Effector memory CD4-positive, alpha-beta T cell (primary cell): ENCODE results near the gene PJA2.

Source experiments
- DNase-seq, 3 donors: peaks; one replicate each; pipeline ENCODE4 v3.0.0-alpha.2; 2020
- H3K27ac ChIP-seq: 2 replicates; pipeline ENCODE4 v1.7.0; 2013; ENCODE audit warnings: mild to moderate bottlenecking, low read length, moderate library complexity; ENCODE audit not compliant: insufficient read depth, poor library complexity, severe bottlenecking
- H3K27me3 ChIP-seq: replicated peaks from 2 replicates; pipeline ENCODE4 v1.7.0; 2013; ENCODE audit warnings: mild to moderate bottlenecking, low read length; ENCODE audit not compliant: insufficient read depth, control insufficient read depth, poor library complexity, severe bottlenecking
- H3K36me3 ChIP-seq: 2 replicates; pipeline ENCODE4 v1.7.0; 2013; ENCODE audit warnings: mild to moderate bottlenecking, low read length, moderate library complexity; ENCODE audit not compliant: control insufficient read depth, insufficient read depth
- H3K4me1 ChIP-seq: 2 replicates; pipeline ENCODE4 v1.7.0; 2013; ENCODE audit warnings: low read length, mild to moderate bottlenecking; ENCODE audit not compliant: control insufficient read depth, insufficient read depth, poor library complexity, severe bottlenecking
- H3K4me3 ChIP-seq: 2 replicates; pipeline ENCODE4 v1.7.0; 2013; ENCODE audit warnings: low read length, low read depth, mild to moderate bottlenecking; ENCODE audit not compliant: insufficient read depth, poor library complexity, severe bottlenecking
- H3K9me3 ChIP-seq: 2 replicates; pipeline ENCODE4 v1.7.0; 2013; ENCODE audit warnings: mild to moderate bottlenecking, low read length, moderate library complexity; ENCODE audit not compliant: control insufficient read depth

The PJA2 gene

DNA sequence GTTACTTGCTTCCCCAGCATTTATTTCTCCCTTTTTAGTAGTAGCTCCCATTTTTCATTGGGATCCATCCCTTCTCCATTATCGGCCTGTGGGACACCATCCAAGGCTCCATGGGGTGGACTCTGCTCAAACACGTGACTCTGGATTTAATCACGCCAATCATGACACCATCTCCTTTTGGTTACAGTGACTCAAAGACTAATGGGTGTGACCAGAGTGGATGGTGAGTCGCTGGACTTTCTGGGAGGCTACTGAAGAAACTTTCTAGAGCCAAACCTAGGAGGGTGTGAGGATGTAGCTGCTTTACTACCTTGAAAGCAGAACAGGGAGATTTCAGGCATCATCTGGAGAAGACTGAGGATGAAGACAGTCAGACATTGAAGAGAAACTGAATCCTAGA, 93.1 kb downstream of the PJA2 start:
- Histone ChIP-seq H3K36me3 (no peaks in the 10 kb centered on the region), H3K9me3 (no peaks in the 10 kb centered on the region), H3K4me1 (no peaks in the 10 kb centered on the region), H3K4me3 (no peak overlapping the region), H3K27ac (no peak overlapping the region), H3K27me3 (no peaks in the 10 kb centered on the region)
- DNase-seq: no peak

DNA sequence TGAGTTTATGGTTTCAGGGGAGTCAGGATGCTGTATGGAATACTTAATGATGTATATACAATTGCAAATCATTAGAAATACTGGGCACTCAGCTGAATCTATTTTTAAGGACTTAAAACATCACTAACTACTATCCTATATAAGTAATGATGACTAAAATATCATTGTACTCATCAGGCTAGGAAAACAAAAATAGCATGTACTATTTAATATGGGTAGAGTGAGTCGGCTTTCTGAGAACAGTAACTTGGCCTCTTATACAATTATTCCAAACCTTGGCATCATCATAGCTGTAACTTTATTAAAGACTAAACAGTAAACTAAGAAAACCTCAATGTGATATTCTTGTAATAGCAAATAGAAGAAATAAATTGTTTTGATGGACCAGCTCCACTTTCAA, 94.5 kb downstream of the PJA2 start:
- Histone ChIP-seq H3K27ac (no peak overlapping the region), H3K36me3 (no peaks in the 10 kb centered on the region), H3K4me3 (no peak overlapping the region), H3K4me1 (no peaks in the 10 kb centered on the region), H3K9me3 (no peaks in the 10 kb centered on the region), H3K27me3 (no peaks in the 10 kb centered on the region)
- no peak for DNase-seq

DNA sequence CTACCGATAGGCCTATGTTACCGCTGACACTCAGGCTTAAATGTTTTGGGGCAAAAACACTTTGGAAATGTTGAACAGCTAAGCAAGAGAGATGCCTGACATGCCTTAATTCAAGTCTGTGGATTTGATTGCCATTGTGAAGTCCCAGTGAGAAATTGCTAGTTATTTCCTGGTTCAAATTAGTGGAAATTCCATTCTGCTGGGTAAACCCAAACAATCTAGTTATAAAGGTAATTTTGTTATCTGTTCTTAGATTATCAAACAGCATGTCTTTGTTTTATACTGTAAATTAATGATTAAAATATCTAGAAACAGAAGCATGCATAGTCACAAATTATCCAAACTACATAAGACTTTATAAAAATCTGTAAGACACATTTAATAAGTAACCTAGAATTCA, 96.6 kb downstream of the PJA2 start:
- no peaks in the 10 kb centered on the region for H3K4me1 ChIP-seq
- no peaks in the 10 kb centered on the region for H3K9me3 ChIP-seq
- H3K27me3 ChIP-seq: no peaks in the 10 kb centered on the region
- H3K36me3 ChIP-seq: no peaks in the 10 kb centered on the region
- no peak overlapping the region for H3K4me3 ChIP-seq
- H3K27ac ChIP-seq: no peak overlapping the region
- DNase-seq: no peak

DNA sequence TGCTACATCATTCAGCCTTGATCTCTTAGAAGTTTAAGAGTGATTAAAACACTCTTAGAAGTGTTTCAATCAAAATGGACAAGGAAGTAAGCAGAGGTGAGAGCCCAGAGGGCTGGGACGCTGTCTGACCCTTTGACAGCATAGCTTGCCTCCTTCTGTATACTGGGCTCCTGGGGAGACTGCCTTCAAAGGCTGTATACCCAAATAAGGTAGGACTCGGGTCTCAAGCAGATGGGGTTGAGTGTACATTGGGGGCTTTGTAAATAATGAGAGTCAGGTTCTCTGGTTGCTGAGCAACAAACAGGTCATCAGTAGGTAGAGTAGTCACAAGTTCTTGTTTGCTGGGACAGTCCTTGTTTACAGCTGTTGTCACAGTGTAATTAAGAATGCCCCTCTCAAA, 97.1 kb downstream of the PJA2 start:
- Histone ChIP-seq H3K27me3 (no peaks in the 10 kb centered on the region), H3K27ac (no peak overlapping the region), H3K4me3 (no peak overlapping the region), H3K9me3 (no peaks in the 10 kb centered on the region), H3K36me3 (no peaks in the 10 kb centered on the region), H3K4me1 (no peaks in the 10 kb centered on the region)
- DNase-seq: no peak

DNA sequence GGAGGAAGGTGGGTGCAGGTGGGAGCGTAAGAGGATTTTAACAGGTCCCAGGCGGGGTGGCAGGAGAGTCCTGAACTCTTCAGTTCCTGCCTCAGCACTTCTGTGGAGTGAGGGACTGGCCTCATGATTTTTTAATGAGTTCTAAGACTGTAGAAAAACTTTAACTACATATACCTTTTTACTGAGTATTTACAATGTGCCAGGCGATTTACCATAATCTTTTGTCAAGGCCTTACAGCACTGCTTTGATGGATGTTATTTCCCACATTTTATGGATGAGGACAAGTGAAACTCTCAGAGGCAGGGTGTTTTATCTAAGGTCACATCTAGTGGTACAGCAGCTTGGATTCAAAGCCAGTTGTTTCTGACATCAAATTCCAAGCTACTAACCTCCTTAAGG, 99.5 kb downstream of the PJA2 start:
- H3K4me1 ChIP-seq: no peaks in the 10 kb centered on the region
- H3K9me3 ChIP-seq: no peaks in the 10 kb centered on the region
- H3K27me3 ChIP-seq: no peaks in the 10 kb centered on the region
- no peak overlapping the region for H3K27ac ChIP-seq
- H3K4me3 ChIP-seq: no peak overlapping the region
- no peak for DNase-seq
- H3K36me3 ChIP-seq: no peaks in the 10 kb centered on the region

DNA sequence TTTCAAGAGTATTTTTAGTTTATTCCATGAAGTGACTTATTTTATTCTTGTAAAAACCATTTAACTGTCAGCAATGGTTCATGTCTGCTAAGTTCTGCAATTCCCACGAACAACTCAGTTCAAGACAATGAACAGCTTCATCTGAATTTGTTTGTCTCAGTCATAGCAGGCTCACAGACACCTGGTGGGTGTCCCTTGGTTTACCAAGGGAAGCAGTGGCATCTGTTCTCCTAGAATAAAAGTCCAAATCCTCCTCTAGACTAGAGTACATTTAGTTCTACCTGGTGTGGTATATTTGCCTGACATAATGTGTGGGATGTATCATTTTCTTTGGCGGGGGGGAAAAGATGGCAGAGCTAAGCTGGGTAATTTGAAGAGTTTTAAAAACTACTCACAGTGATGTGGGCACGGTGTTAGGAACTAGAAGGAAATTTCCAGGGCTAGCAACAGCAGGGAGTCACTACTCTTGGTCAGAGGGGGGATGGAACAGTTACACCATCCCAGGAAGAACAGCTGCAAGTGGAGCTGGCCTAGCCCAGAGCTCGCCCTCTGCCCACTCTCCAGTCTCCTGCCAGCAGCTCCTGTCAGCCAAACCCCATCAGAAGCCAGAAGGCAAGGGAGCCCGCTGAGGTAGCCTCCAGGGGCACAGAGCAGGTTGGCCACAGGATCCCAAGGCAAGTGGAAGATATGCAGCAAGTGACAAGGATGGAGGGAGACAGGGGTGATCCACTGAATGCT, 100.3 kb downstream of the PJA2 start:
- Histone ChIP-seq H3K9me3 (no peaks in the 10 kb centered on the region), H3K4me1 (no peaks in the 10 kb centered on the region), H3K36me3 (no peaks in the 10 kb centered on the region), H3K4me3 (no peak overlapping the region), H3K27ac (no peak overlapping the region), H3K27me3 (no peaks in the 10 kb centered on the region)
- DNase-seq: no peak

DNA sequence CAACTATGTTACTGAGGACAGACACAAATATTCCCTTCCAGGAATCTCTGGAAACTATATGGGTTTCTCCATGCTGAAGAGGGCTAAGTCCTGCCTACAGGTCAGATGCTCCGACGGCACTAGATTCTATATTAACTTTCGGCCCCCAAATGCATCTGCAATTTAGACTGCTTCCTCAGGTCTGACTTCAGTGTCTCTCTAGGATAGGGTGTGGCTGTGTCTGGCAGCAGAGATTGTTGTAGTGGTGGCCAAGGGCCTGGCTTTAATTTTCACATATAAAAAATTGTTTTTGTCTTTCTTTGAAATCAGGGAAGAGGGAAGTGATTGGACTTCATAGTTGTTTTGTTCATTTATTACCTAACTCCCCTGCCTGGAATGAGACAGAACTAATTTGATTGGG, 101.8 kb downstream of the PJA2 start:
- Histone ChIP-seq H3K9me3 (no peaks in the 10 kb centered on the region), H3K4me3 (no peak overlapping the region), H3K27me3 (no peaks in the 10 kb centered on the region), H3K27ac (no peak overlapping the region), H3K4me1 (no peaks in the 10 kb centered on the region), H3K36me3 (no peaks in the 10 kb centered on the region)
- no peak for DNase-seq

DNA sequence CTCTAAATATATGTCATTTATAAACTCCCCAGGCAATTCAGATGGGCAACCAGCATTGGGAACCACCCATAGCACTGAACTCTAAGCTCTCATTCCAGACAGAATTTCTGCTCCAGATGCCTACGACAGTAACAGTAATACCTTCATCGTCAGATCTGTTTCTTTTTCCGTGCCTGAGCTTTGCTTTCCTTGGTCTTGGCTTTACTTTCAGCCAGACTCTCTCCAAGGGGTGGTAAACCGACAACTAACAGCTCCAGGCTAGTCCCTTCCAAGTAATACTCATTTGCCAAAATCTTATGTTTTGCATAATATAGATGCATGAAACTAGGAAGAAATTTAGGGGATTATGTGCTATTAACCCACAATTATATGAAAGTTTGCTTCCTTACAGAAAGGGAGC, 102.3 kb downstream of the PJA2 start:
- Histone ChIP-seq H3K4me3 (no peak overlapping the region), H3K4me1 (no peaks in the 10 kb centered on the region), H3K36me3 (no peaks in the 10 kb centered on the region), H3K9me3 (no peaks in the 10 kb centered on the region), H3K27me3 (no peaks in the 10 kb centered on the region), H3K27ac (no peak overlapping the region)
- DNase-seq: no peak

DNA sequence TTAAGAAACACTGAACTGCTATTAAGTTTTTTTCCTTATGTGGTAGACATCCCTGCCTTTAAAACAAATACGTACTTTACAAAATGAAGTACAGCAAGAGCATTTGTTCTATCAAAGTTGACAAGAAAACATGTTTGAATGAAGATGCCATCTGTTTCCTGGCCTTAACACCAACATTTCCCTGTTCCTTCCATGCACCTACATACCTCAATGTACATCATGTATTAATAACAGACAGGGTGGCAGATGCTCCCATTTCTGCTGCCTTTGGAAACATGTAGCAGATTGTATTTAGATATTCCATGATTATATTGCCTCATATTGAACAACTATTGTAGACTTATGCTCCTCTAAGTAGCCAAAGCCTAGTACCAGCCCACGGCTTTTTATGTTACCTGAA, 104.4 kb downstream of the PJA2 start:
- no peaks in the 10 kb centered on the region for H3K4me1 ChIP-seq
- no peaks in the 10 kb centered on the region for H3K9me3 ChIP-seq
- H3K4me3 ChIP-seq: no peak overlapping the region
- no peak for DNase-seq
- H3K27ac ChIP-seq: no peak overlapping the region
- H3K27me3 ChIP-seq: no peaks in the 10 kb centered on the region
- no peaks in the 10 kb centered on the region for H3K36me3 ChIP-seq

DNA sequence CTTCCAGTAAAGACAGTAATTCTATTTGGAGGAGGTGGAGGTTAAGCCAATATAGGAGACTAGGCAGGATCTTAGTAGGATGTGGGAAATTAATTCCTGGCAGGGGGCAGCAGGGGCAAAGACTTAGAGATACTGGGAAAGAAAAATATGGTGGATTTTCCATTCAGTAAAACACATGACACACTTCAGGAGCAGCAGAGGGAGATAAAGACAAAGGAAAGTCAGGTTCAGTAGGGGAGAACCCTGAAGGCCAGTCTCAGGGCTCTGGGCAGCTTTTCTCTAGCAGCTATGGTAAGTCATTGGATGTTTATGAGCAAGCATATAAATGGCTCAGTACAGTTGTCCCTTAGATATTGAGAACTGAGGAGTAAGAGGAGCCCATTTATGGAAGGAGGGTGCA, 105.5 kb downstream of the PJA2 start:
- Histone ChIP-seq H3K27ac (no peak overlapping the region), H3K9me3 (no peaks in the 10 kb centered on the region), H3K36me3 (no peaks in the 10 kb centered on the region), H3K27me3 (no peaks in the 10 kb centered on the region), H3K4me1 (no peaks in the 10 kb centered on the region), H3K4me3 (no peak overlapping the region)
- DNase-seq: no peak
